Gastroesophageal sphincter (tissue), 3 donors: ENCODE data around the gene APOD.

Experiments used
- CTCF ChIP-seq, 4 experiments: fragments of 200-600 bp in 2 of 4; fragments of 450-650 bp in 2 of 4; sonication (generic) in 1 of 4; IDR thresholded peaks; one replicate each; pipeline ENCODE4 v1.5.1; 2017 to 2019; ENCODE audit warnings: antibody characterized with exemption in 4 of 4, mild to moderate bottlenecking in 2 of 4, moderate library complexity in 2 of 4
- EP300 ChIP-seq: sonication (generic); formaldehyde crosslinking; IDR thresholded peaks from one replicate; pipeline ENCODE4 v1.6.1; 2017; ENCODE audit warnings: antibody characterized with exemption, mild to moderate bottlenecking
- POLR2A ChIP-seq, 2 donors: fragments of 450-650 bp; IDR thresholded peaks; one replicate each; pipeline ENCODE4 v1.6.1; 2017; ENCODE audit warnings: antibody characterized with exemption in 2 of 2, mild to moderate bottlenecking in 2 of 2, moderate library complexity in 1 of 2
- POLR2AphosphoS5 ChIP-seq: sonication (generic); formaldehyde crosslinking; IDR thresholded peaks from one replicate; pipeline ENCODE4 v1.6.1; 2017; ENCODE audit warnings: antibody characterized with exemption

DNA sequence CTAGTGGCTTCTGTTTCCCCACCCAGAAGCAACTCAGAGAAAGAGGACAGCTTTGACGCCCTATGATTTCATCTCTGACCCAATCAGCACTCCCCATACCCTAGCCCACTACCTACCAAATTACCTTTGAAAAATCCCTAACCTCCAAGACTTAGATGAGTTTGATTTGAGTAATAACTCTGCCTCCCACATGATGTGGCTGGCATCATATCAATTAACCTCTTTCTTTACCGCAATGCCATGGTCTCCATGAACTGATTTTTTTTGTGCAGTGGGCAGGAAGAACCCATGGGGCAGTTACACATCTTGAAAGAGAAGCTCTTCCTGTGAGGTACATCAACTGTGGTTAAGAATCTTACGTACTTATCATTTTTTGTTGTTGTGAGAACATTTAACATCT is 25.5 kb upstream of the APOD start:
- TF ChIP-seq CTCF (IDR thresholded peaks at IDR 0.05) (no peak), EP300 (no peak), POLR2A (IDR thresholded peaks at IDR 0.05) (no peak), POLR2AphosphoS5 (no peak)
